Stimulated activated CD4-positive, alpha-beta T cell treated with anti-CD3 and anti-CD28 coated beads, Interleukin-4, amount 100 ng/mL, for 4 hours (primary cell): ENCODE data around the gene INPP5E.
"Not testable (repeated sequence)": the region's sequence is repeated elsewhere in the genome, so short reads cannot be mapped to it uniquely, and the experiment has no call there.

Experiments
- DNase-seq, 2 experiments: peaks; one replicate each; pipeline ENCODE4 v3.0.0-alpha.2; 2020

INPP5E gene

GRCh38 chr9:136429075-136429628 is 10.5 kb downstream of the INPP5E start:
- no peak for DNase-seq

DNA sequence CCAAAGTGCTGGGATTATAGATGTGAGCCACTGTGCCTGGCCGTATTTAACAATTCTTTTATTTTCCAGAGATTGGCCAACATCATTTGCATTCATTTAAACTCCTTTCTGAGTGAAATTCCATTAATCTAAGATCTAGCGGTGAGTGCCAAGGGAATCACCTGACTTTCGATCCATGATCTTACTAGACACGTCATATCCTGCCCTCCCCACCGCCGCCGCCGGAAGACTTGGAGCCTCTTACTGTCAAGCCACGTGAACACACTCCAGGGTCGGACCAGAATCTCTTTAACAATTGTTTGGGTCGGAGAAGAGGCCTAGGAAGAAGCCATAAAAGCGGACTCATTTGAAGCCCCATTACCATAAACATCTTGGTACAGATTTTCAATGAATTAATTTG is 12.9 kb downstream of the INPP5E start:
- DNase-seq = no peak

DNA sequence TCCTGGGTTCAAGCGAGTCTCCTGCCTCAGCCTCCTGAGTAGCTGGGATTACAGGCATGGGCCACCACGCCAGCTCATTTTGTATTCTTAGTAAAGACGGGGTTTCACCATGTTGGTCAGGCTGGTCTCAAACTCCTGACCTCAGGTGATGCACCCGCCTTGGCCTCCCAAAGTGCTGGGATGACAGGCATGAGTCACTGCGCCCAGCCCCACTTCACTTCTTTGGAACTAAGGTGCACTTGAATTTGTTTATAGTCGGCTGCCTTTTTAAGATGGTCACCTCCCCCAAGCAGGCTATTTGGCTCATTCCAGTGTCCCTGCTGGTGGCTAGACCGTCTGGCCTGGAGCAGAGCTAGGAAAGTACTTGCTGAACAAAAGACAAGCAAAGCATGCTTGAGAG is 14.3 kb downstream of the INPP5E start:
- DNase-seq = not testable (repeated sequence)

DNA sequence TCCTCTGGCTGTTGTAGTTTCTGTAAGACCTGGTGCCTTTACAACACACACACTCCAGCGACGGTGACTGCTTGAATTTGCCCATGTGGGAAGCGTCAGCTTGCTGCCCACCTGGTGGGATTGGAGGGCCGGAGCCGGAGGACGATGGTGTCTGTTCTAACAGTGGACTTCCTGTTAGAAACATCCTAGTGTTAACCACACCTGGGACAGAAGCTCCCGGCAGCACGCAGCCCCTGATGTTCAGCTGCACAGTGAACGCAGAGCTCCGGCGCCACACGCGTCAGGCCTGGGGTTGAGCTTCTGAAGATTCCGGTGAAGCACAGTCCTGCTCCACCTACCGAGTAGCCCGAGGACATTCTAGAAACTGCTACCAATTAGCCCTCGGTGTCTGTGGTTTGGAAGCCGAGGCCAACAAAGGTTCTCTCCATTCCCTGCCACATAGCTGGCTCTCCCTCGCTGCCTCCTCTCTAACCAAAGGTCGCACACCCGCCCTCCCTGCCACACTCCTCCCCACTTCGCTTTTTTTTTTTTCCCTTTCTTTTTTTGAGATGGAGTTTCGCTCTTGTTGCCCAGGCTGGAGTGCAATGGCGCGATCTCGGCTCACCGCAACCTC is 14.8 kb downstream of the INPP5E start:
- DNase-seq = no peak

DNA sequence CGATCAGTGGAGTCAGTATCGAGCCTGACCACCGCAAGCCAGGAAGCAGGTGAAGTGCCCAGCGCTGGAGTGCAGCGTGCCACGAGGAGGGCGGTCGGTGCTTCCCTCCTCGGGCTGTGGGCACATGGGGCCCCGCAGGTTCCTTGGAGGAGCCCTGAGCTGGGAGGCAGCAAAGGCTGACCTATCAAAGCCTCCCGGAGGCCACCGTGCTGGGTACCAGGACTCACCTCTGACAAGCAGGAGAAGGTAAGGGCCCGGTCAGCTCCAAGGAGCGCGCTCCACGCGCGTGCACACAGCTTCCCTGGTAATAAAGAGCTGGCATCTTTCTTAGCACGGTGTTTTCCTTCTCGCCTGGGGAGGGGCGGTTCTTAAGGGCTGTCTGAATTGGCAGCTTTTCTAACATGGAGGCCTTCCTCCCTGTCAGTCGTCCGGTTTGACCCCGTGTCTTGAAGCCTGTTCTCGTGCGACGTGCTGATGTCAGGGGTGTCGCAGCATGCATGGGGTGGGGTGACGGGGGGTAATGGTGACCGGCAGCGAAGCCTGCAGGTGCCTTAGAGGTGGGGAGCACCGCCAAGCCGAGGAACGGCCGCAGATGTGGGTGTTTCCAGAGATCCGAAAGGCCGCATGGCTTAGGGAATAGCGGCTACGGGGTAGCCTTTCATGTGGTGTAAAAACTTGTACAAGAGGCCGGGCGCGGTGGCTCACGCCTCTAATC is 16.1 kb downstream of the INPP5E start:
- no peak for DNase-seq

DNA sequence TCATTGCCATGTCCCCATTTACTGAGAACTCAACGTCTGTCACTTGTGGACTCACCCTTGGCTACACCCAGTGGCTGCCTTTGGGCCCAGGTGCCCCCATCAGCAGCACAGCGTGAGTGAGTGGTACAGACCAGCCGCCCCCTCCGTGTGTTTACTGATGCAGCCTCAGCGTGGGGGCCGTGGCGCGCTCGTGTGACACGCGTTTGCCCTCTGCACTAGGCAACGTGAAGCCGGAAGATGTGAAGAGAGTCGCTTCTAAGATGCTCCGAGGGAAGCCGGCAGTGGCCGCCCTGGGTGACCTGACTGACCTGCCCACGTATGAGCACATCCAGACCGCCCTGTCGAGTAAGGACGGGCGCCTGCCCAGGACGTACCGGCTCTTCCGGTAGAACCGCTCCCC is 16.8 kb downstream of the INPP5E start:
- no peak for DNase-seq

GRCh38 chr9:136421791-136422190 is 17.9 kb downstream of the INPP5E start:
- no peak for DNase-seq

DNA sequence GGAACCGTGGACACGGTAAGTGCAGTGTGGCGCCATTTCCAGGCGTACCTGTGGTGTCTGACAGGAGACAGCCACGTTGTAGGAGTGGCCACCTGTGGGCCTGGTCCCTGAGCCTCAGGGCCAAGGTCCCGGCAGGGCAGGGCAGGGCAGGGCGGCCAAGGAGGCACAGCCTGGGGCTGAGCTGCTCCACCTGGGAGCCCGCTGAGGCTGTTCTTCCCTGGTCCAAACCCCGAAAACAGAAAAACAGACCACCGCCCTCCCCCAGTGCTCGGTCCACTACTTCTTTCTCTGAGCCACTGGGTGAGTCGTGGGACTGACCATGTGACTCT is 20.6 kb downstream of the INPP5E start:
- no peak for DNase-seq

- DNase-seq = no peak
Measured at GRCh38 chr9:136418182-136419091, 21.2 kb downstream of the INPP5E start.

GRCh38 chr9:136416914-136417313 is 22.7 kb downstream of the INPP5E start:
- DNase-seq = no peak

GRCh38 chr9:136416427-136416826 is 23.2 kb downstream of the INPP5E start:
- DNase-seq = no peak

DNA sequence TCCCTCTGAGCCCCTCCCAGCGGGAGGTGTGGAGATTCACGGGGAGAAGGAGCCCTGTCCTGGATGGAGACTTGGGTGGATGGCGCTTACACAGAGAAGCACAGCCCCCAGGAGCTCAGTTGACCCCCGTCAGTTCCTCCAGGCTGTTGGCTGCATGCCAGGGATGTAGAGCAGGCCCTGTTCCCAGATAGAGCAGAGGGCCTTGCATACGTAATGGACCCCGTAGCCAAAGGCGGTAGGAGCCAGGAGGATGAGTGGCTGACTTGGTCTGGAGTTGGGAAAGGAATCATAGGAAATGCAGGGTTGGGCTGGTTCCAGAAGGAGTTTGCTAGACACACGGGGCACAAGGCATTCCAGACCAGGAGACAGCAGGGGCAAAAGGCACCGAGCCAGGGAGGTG is 26.7 kb downstream of the INPP5E start:
- DNase-seq = no peak

DNA sequence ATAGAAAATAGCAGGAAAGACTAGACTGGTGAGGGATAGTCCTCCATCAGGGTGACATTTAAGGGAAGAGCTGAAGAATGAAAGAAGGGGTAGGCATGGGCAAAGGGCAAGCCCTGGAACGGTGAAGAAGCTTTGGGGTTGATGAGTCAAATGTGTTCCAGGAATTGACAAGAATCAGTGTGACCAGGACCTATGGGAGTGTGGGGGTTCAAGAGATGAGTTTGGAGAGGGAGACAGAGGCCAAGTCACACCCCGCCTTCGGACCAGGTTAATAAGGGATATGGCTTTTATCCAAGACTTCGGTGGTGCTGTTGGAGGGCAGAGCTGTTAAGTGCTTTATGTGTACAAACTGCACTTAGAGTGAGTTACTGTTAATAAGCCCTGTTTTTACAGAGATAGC is 28.3 kb downstream of the INPP5E start:
- no peak for DNase-seq

DNA sequence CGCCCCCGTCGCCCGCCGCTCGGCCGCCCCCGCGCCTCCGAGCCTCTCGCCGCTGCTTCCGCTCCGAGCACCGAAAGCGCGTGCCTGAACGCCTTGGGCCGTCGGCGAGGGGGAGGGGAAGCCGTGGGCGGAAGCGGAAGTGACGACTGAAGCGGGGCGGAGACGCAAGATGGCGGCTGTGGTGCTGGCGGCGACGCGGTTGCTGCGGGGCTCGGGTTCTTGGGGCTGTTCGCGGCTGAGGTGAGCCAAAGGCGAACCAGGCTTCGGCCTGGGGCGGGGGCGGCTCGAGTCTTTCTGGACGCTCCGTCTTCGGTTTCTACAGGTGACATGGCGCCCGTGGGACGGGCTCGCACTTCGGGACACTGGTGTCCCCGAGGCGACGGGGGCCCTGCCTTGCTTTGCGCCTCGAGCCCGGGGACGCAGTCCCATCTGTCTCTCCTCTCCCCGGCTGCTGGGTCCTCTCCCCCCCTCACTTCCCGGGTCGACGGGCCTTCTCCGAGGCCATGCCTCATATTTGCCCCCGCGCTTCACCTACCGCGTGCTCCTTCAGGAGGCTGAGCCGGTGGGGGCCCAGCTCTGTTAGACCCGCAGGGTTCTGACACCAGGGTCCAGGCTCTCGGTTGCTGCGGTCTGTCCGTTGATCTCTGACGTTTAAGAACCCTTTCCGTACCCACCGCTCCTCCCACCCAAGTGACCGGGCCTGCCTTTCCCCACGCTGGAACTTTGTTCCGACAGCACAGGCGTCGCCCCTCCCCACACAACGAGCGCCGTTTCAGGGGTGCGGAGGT is 29.0 kb downstream of the INPP5E start, which contains the start of the genes ENTR1 and PMPCA:
Gene ENTR1, minus strand, starts transcription at position 115 of the 788 bp plus-strand sequence. CDS start 217 bp downstream, outside the sequence.
Gene PMPCA, plus strand, starts transcription at position 159 of the 788 bp plus-strand sequence. Its CDS starts 11 bp downstream, at position 170.
- peak; percentile 96 to 99 for DNase-seq

DNA sequence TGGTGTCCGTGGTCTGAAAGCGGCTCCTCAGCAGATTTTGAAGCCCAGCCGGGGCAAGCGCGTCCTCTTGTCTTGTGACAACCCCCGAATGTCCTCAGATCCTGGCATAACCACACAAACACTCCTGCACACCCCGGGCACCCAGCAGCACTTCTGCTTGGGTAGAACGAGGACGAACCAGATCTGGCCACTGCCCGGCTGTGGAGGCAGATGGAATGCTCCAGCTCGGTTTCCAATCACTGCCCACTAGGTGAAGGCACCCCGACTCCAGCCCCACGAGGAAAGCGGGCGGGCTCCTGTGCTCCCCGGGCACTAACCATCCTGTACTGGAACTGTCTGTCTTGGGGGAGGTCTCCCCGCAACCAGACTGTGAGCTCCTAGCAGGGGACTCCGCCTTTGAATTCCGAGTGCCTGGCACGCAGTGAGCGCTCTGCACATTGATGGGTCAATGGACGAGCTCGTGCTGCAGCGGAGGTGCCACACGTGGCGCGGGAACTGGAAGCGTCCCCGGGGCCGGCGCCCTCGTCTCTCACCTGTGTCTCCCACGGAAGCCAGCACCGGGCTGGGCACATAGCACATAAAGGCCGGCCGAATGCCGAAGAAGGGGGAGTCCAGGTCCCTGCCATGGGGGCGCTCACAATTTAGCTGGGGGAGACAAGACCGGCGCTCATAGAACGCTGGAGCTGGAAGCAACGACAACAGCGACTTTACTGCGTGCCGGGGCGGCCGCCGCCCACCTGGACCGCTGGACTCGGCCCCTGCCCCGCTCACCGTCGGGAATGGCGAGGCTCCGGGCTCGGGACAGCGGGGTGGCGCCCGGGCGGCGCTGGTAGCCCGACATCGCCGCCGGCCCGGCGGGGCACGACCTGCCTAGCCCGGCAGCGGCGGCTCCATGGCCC is 29.8 kb downstream of the INPP5E start:
- peak; percentile 32 for DNase-seq

- no peak for DNase-seq
Measured at GRCh38 chr9:136407911-136408310, 31.7 kb downstream of the INPP5E start.

- DNase-seq = not testable (repeated sequence)
Measured at GRCh38 chr9:136407061-136407460, 32.6 kb downstream of the INPP5E start.

DNA sequence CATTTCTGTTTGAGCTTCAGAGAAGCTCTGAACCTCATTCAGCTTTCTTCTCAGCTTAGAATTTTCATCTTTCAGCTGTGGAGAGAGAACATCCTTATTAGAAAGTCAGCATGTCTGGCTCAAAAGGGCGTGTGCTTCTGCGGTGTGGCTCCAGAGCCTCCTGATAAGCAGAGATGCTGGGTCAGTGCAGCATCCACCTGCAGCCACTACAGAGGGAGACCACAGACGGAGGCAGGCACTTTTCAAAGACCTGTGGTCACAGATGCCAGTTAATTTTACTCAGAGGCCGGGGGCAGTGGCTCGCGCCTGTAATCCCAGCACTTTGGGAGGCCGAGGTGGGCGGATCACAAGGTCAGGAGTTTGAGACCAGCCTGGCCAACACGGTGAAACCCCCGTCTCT is 33.7 kb downstream of the INPP5E start:
- not testable (repeated sequence) for DNase-seq

- no peak for DNase-seq
Measured at GRCh38 chr9:136405481-136405880, 34.2 kb downstream of the INPP5E start.

DNA sequence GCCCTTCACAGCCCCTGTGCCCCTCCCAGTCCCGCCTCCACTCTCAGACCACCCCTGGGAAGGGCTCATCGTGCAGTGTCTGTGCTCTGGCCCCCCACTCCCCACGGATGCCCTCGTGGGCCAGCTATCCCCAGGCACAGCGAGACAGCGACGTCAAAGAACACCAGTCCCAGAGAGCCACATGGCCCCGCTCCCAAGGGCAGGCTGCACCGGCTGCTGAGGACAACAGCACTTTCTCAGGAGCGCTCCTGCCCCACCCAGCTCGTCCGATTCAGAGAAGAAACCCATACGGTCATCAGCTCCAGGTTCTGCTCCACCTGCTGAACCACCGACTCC is 34.9 kb downstream of the INPP5E start:
- no peak for DNase-seq
